ENCODE measurements around the gene OR13C2. TPM values are rescaled to one million over a fixed set of nuclear protein-coding genes. Genes with fewer than 3 reads are reported as not detected.

The OR13C2 gene
- total RNA-seq, 2 experiments from 2014 or later: not detected

DNA sequence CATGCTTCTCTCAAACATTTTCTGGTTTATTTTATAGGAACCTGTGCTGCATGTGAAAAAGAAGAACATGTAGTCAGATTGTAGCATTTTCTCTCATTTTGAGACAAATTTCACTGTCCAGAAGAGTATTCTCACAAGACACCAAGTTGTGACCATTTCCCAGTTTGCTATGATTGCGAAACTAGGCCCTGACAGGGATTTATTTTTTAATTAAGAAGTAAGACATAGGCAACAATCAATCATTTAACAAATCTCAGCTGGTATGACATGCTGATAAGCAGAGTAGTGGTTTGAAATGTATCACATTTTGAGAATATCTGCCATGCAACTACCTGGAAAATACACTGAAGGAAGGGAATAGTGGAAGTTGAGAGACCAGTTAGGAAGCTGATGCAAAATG is 24.9 kb downstream of the OR13C2 start:
- no peaks in the 10 kb centered on the region for H3K9me3 Mint-ChIP-seq
- H3K4me3 Mint-ChIP-seq: no peak overlapping the region
- peaks cover 3% of the 10 kb centered on the region for H3K27me3 Mint-ChIP-seq
- no peak for ATAC-seq (ENCODE audit: low read depth)
- H3K36me3 Mint-ChIP-seq: no peaks in the 10 kb centered on the region
- no peaks in the 10 kb centered on the region for H3K4me1 Mint-ChIP-seq
- H3K27ac Mint-ChIP-seq: no peak overlapping the region
- POLR2A ChIA-PET: no interaction called here
- no peak for DNase-seq

DNA sequence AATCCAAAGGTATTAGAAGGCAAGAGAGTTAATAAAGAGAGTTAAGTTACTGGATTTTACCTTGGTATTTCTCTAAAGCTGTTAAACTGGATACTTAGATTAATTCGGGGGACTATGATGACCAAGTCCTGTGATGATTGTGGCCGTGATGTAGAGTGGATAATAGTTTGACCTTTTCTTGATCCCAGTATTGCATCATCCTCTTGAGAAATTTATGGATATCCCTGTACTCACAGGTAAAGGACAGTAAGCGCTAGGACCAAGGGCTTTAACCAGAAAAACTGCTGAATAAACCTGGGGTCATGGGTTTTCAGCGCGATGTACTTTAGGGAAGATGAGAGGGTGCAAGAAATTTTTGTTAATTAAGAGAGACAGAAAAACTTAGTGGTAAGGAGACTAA is 28.2 kb downstream of the OR13C2 start:
- DNase-seq (no peak), ATAC-seq (ENCODE audit: low read depth) (no peak)
- no peaks in the 10 kb centered on the region for H3K36me3 Mint-ChIP-seq
- H3K9me3 Mint-ChIP-seq: no peaks in the 10 kb centered on the region
- no peaks in the 10 kb centered on the region for H3K4me1 Mint-ChIP-seq
- peaks cover 3% of the 10 kb centered on the region for H3K27me3 Mint-ChIP-seq
- H3K27ac Mint-ChIP-seq: no peak overlapping the region
- POLR2A ChIA-PET: no interaction called here
- no peak overlapping the region for H3K4me3 Mint-ChIP-seq

- POLR2A ChIA-PET: no interaction called here
- no peaks in the 10 kb centered on the region for H3K4me1 Mint-ChIP-seq
- DNase-seq (no peak), ATAC-seq (ENCODE audit: low read depth) (no peak)
- H3K27me3 Mint-ChIP-seq: peaks cover 3% of the 10 kb centered on the region
- peaks cover 2% of the 10 kb centered on the region for H3K9me3 Mint-ChIP-seq
- no peak overlapping the region for H3K27ac Mint-ChIP-seq
- no peak overlapping the region for H3K4me3 Mint-ChIP-seq
- H3K36me3 Mint-ChIP-seq: no peaks in the 10 kb centered on the region
Observed at GRCh38 chr9:104575456-104575855, 30.0 kb downstream of the OR13C2 start.

GRCh38 chr9:104572612-104573011 is 32.8 kb downstream of the OR13C2 start:
- H3K27me3 Mint-ChIP-seq: peaks cover 3% of the 10 kb centered on the region
- ATAC-seq (ENCODE audit: low read depth): no peak
- no peak overlapping the region for H3K27ac Mint-ChIP-seq
- no peak overlapping the region for H3K4me3 Mint-ChIP-seq
- no peaks in the 10 kb centered on the region for H3K4me1 Mint-ChIP-seq
- H3K36me3 Mint-ChIP-seq: no peaks in the 10 kb centered on the region
- peaks cover 2% of the 10 kb centered on the region for H3K9me3 Mint-ChIP-seq
- POLR2A ChIA-PET: no interaction called here
- DNase-seq: no peak

DNA sequence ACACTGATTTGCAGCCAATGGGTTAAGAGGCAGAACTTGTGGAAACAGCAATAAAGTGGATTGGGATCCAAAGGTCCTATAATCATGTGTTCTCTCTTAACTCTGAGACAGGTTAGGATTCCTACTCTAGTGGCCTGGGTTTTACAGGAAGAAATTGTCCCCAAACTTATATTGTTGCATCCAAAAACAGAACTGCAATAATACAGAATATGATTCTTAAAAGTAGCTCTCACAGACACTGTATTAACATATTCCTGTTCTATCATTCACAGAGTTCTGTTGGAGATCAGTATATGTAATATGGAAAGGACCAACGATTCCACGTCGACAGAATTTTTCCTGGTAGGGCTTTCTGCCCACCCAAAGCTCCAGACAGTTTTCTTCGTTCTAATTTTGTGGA is 36.6 kb downstream of the OR13C2 start, which contains the start of gene OR13C8:
OR13C8 (plus strand) TSS at position 301 of the 400 bp plus-strand sequence; CDS start at position 301, 0 bp downstream.
- H3K36me3 Mint-ChIP-seq: no peaks in the 10 kb centered on the region
- no peak for DNase-seq
- H3K27me3 Mint-ChIP-seq: no peaks in the 10 kb centered on the region
- H3K4me1 Mint-ChIP-seq: no peaks in the 10 kb centered on the region
- no peak within 1 kb of the TSS for H3K27ac Mint-ChIP-seq
- H3K4me3 Mint-ChIP-seq: no peak within 1 kb of the TSS
- no peak for ATAC-seq (ENCODE audit: low read depth)
- peaks cover 2% of the 10 kb centered on the region for H3K9me3 Mint-ChIP-seq
- POLR2A ChIA-PET: no interaction called here

DNA sequence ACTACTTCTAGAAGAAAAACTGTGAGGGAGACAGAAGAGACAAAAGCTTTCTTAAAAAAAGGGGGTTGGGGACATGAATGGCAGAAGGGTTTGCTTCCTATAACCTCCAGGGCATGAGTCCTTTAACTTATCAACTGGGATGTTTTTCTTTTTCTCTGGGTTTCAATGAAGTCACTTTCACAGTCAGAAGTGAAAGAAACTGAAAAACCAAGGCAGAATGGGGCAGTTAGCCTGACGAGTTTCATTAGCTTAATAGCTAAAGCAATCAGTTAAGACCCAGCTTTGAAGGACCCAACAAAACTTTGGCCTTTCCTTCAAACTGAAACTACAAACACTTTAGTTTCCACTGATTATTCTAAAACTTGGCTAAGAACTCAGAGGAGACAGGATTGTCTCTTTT is 41.1 kb downstream of the OR13C2 start:
- ATAC-seq (ENCODE audit: low read depth): no peak
- H3K4me1 Mint-ChIP-seq: no peaks in the 10 kb centered on the region
- no peaks in the 10 kb centered on the region for H3K27me3 Mint-ChIP-seq
- no peaks in the 10 kb centered on the region for H3K9me3 Mint-ChIP-seq
- no peak overlapping the region for H3K4me3 Mint-ChIP-seq
- H3K27ac Mint-ChIP-seq: no peak overlapping the region
- POLR2A ChIA-PET: no interaction called here
- DNase-seq: no peak
- H3K36me3 Mint-ChIP-seq: no peaks in the 10 kb centered on the region

- H3K36me3 Mint-ChIP-seq: no peaks in the 10 kb centered on the region
- no peaks in the 10 kb centered on the region for H3K4me1 Mint-ChIP-seq
- DNase-seq: no peak
- POLR2A ChIA-PET: no interaction called here
- ATAC-seq (ENCODE audit: low read depth): no peak
- no peak overlapping the region for H3K27ac Mint-ChIP-seq
- H3K27me3 Mint-ChIP-seq: no peaks in the 10 kb centered on the region
- peaks cover 5% of the 10 kb centered on the region for H3K9me3 Mint-ChIP-seq
- H3K4me3 Mint-ChIP-seq: no peak overlapping the region
Observed at GRCh38 chr9:104556830-104557634, 48.4 kb downstream of the OR13C2 start.

- H3K36me3 Mint-ChIP-seq: no peaks in the 10 kb centered on the region
- H3K4me1 Mint-ChIP-seq: no peaks in the 10 kb centered on the region
- no peak overlapping the region for H3K4me3 Mint-ChIP-seq
- ATAC-seq (ENCODE audit: low read depth) (no peak), DNase-seq (no peak)
- H3K27me3 Mint-ChIP-seq: no peaks in the 10 kb centered on the region
- peaks cover 5% of the 10 kb centered on the region for H3K9me3 Mint-ChIP-seq
- POLR2A ChIA-PET: no interaction called here
- H3K27ac Mint-ChIP-seq: no peak overlapping the region
Observed at GRCh38 chr9:104555521-104555920, 49.9 kb downstream of the OR13C2 start.

Other genes starting within 250 kb of the OR13C2 start
- not detected for gene OR13F1, start 101.4 kb downstream of the OR13C2 start, total RNA-seq
- not detected for gene OR13C4, start 78.4 kb downstream of the OR13C2 start, total RNA-seq
- not detected for gene OR13C3, start 68.8 kb downstream of the OR13C2 start, total RNA-seq
- gene OR13C8, start 36.5 kb downstream of the OR13C2 start, total RNA-seq: not detected
- not detected for gene OR13C5, start 6.2 kb downstream of the OR13C2 start, total RNA-seq
- gene OR13C9, start 12.6 kb upstream of the OR13C2 start, total RNA-seq: not detected
- not detected for gene OR13D1, start 88.9 kb upstream of the OR13C2 start, total RNA-seq
- 10 to 100 TPM; 18.3 to 18.7 TPM for gene NIPSNAP3A, start 142.1 kb upstream of the OR13C2 start, total RNA-seq
- 1 to 10 TPM in 1 of 2 experiments, under 1 TPM in 1; 0.96 to 1.1 TPM for gene NIPSNAP3B, start 158.5 kb upstream of the OR13C2 start, total RNA-seq